ENCODE results near the gene HERC4.

Gene HERC4

DNA sequence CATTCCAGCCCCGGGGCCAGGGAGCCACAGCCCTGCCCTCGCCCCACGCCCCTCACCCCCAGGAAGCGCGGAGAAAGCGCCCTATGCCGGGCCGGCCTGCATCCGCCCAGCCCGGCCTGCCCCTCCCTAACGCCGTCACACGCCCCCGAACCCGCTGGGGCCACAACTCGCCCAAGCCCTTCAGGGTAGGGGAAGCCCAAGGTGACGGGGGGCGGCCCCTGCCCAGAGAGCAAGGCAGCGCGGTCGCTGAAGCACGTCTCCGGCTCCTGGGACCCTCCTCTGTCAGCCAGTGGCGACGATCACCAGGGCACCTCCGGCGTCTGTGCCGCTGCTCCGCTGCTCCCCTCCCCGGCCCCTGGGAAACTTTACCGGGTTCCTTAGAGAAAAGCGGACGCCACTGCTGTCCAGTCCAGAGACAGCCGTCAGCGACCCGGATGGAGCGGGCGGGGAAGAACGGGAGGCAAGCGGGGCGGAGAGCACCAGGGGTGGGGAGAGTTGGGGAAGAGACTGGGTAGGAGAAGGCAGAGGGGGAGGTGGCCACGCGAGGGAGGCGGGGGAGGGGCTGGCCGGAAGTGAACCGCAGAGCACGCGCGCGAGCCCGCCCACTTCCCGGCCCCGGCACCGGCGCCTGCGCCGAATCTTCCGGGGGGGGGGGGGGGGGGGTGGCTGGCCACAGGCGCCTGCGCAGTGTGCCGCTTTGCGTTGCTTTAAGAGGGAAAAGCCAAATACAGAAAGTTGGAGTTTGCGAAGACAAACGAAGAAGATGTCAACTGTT lies at the start of gene HERC4:
TSS of gene HERC4 (minus strand) at position 509 of the 775 bp plus-strand sequence. CDS start 2,175 bp downstream, outside the sequence.
- DNase-seq = peak; percentile 84 to 92 (median 90)

GRCh38 chr10:68124718-68125117 lies 49.6 kb upstream of the HERC4 start:
- DNase-seq = no peak

- DNase-seq = no peak
These were observed 46.8 kb upstream of the HERC4 start for GRCh38 chr10:68121852-68122251.

GRCh38 chr10:68121020-68121743 lies 46.1 kb upstream of the HERC4 start:
- no peak for DNase-seq

DNA sequence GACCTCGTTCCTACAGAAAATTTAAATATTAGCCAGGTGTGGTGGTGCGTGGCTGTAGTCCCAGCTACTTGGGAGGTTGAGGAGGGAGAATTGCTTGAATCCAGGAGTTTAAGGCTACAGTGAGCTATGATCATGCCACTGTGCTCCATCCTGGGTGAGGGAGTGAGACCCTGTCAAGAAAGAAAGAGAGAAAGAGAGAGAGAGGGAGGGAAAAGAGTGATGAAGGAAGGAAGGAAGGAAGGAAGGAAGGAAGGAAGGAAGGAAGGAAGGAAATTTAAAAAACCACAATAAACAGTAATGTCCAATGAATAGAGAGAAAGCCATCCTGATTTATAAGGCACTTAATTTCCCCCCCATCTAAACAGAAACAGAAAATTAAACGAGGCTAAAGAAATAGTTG lies 43.6 kb upstream of the HERC4 start:
- DNase-seq = no peak

DNA sequence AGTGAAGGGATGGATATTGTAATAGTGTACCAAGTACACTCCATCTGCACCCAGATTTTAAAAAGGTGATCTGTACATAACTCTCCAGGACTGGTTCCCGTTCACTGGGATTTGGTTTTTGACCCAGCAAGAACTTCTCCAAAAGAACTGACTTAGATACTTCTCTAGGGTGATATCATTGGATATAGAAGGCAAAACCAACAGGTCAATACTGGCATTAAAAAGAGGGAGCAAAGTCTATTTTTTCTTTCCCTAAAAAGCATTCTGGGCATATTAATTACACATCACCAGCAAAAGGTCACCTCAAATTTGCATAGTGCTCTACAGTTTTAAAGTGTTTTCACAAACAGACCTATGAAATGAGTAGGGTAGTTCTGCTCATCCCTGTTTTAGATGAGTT lies 37.8 kb upstream of the HERC4 start:
- DNase-seq = no peak

GRCh38 chr10:68111584-68111983 lies 36.5 kb upstream of the HERC4 start:
- DNase-seq = no peak

DNA sequence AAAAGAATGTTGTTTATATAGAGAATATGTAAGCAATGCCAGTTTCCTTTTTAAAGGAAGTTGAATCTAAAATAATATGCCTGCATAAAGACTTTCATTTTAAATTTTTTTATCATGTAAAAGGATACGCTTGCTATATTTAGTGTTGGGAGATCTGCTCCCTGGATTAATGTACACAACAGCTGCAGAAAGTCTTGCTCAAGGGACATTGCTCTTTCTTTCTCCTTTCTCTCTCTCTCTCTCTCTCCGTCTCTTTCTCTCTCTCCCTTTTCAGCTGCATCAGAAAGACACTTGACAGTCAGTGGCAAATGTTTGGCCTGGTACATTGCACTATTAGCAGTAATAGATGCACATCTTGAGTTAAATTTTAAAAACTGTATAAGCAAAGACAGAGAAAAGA lies 34.9 kb upstream of the HERC4 start:
- no peak for DNase-seq

- no peak for DNase-seq
These were observed 34.2 kb upstream of the HERC4 start, which contains the start of gene MYPN for GRCh38 chr10:68109331-68109730. TSS of gene MYPN (plus strand) at chr10:68109488. CDS start at chr10:68121439, 11,951 bp downstream.

DNA sequence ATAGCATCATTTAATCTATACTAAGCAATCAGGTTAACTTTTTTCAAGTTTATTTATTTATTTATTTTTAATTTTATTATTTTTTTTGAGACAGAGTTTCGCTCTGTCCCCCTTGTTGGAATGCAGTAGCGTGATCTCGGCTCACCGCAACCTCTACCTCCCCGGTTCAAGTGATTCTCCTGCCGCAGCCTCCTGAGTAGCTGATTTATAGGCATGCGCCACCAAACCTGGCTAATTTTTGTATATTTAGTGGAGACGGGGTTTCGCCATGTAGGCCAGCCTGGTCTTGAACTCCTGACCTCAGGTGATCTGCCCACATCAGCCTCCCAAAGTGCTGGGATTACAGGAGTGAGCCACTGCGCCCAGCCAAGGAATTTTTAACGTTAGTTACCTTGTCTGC lies 33.6 kb upstream of the HERC4 start:
- DNase-seq = no peak

GRCh38 chr10:68108051-68108450 lies 33.0 kb upstream of the HERC4 start:
- DNase-seq = no peak

DNA sequence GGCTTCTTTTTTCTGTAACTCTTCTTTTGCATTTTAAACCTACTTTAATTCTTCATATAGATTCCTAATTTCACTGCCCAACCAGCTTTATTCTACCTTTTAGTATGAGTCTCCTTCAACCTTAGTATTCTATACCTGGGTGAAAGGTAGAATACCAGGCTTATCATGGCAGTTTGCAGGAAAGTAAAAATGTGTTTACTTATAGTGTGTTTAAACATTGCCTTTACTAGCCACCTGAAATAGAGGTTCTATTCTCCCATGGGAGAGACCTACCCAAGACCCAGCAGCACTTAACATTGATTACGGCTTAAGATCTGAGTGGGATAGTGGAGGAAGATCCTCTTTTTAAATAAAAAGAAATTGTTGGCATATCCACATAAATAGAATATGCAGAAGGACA lies 32.6 kb upstream of the HERC4 start:
- DNase-seq = no peak

DNA sequence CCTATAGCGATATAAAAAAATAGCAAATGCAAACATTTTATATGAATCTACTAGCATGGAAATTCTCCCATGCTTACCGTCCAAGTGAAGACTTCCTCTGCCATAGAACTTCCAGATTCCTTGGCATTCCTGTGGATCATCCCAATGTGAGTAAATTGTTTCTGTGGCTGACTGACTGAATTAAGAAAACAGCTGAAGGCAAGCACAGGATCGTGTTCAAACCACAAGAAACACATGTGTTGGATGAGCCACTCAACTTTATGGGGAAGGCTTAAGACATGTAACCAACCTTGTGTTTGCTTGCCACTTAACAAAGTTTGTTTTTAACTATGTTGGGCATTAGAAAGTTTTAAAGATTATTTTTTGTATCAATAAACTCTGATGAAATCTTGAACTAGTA lies 31.6 kb upstream of the HERC4 start:
- DNase-seq = no peak

DNA sequence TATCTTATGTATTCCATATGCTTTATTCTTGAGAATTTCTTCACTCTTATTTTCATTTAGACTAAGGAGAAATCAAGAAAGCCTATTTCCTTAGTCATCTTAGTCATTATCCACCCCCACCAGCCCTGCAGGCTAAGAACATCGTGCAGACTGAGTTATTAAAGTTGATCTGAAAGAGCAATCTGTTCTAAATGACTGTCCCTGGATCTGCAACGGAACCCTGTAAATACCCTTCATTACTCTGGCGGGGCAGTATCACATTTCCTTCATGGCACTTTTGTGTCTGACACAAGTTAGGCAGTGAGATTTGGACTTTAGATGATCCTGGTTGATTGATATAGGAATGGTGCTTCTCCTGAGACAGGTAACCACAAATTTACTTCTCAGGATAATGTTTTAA lies 30.7 kb upstream of the HERC4 start:
- no peak for DNase-seq

GRCh38 chr10:68103901-68104300 lies 28.8 kb upstream of the HERC4 start:
- no peak for DNase-seq

DNA sequence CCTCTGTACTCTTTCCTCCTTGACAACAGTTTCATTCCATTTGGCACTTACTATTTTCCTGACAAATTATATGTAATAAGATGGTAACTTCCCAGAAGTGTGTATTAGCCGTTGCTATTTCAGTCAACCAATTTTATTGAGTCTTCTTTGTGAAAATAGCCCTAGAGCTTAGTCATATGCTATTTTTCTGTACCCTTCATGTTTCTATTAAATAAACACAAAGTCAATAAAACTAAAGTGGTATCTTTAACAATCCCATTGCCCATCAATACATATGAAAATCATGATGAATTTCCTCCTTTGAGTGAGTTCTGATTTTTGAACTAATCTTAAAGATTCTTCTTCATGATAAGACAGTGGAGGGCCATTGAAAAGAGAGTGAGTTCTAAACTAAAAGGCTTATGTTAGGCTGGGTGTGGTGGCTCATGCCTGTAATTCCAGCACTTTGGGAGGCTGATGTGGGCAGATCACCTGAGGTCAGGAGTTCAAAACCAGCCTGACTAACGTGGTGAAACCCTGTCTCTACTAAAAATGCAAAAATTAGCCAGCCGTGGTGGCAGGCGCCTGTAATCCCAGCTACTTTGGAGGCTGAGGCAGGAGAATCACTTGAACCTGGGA lies 28.3 kb upstream of the HERC4 start:
- no peak for DNase-seq

GRCh38 chr10:68101066-68101465 lies 26.0 kb upstream of the HERC4 start:
- DNase-seq = no peak

DNA sequence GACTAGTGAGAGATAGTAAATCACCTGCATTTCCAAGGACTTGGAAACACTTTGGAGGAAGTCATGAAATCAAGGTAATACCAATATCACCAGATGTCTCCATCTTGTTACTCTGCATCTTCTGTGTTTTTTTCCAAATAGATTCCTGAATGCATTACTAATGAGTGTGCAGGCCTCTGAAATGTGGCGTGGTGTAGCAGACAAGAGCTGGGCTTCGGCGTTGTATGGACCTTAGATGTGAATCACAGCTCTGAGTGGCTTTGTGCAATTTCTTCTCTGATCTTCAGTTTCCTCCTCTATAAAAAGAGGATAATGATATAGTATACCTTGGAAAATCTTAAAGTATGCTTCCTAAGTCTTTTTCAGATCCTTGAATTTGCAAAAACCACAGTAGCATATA lies 24.7 kb upstream of the HERC4 start:
- no peak for DNase-seq

DNA sequence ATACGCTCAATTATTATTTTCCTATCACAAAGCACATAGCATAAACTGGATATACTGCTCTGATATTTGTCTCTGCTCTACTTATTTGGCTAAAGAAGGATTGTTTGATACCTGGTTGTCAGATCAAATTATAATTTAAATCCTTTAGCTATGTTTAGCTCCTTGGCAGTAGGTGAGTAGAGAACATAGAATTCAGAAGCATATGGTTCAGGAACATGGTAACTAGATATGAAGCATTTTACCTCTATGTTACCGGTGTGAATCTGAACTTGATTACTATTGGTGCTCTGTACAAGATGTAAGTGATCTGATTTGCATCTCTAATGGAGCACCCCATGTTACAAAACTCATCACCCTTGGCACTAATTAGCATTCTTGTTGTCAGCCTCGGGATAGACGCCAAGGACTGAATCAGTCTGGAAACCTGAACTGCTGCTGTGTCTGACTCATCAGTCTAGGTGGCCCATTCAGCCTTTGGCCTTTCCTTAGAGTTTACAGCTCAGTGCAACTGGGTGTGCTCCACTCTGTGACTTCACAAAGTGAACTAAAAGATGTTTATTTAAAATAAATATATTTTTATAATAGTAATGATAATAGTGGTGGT lies 21.9 kb upstream of the HERC4 start:
- no peak for DNase-seq

GRCh38 chr10:68095153-68095552 lies 20.1 kb upstream of the HERC4 start:
- DNase-seq = no peak

- no peak for DNase-seq
These were observed 17.4 kb upstream of the HERC4 start for GRCh38 chr10:68092512-68092911.

DNA sequence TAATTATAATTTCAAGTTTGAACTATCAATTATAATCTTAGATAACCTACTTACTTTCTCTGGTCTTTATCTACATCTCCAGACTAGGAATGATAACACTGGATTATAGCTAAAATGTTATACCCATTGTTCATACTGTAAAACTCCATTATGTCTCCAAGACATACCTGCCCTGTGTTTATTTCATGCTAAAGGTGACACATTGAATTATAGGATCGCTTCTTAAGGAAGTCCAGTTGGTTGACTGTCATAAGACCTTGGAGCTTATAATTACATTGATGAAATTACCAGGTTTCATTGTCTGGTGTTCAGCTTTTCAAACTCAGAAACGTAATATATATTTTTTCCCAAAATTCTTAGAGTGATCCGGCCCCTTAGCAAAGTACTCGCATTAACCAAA lies 15.5 kb upstream of the HERC4 start:
- no peak for DNase-seq

DNA sequence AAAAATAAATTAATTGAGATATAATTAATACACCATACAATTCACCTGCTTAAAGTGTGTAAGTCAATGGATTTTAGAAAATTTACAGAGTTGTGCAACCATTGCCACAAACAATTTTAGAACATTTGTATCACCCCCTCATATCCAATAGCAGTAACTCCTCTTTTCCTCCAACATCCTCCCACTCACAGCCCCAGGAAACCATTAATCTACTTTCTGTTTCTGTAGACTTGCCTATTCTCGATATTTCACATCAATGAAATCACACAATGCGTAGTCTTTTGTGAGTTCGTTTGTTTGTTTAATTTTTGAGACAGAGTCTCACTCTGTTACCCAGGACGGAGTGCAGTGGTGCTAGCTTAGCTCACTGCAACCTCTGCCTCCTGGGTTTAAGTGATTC lies 13.7 kb upstream of the HERC4 start:
- DNase-seq = no peak

Data from stimulated activated naive CD4-positive, alpha-beta T cell (primary cell).